HG03139 (cell line): Measurements from ENCODE around the gene ODAD3.
"Not testable (repeated sequence)": the region's sequence is repeated elsewhere in the genome, so short reads cannot be mapped to it uniquely, and the experiment has no call there.

Experiments
- ATAC-seq: cut with Tn5 transposase; IDR thresholded peaks from one replicate; pipeline ENCODE4 v1.9.1; 2021; ENCODE audit not compliant: unreplicated experiment

The ODAD3 gene

GRCh38 chr19:11435057-11435832 lies at the start of gene ODAD3, which contains the start of gene PRKCSH:
Gene ODAD3, minus strand, starts transcription at chr19:11435121. Its CDS starts 105 bp downstream, at chr19:11435016.
Gene PRKCSH, plus strand, starts transcription at chr19:11435635. Its CDS starts 483 bp downstream, at chr19:11436118.
- ATAC-seq = peak; percentile 85

GRCh38 chr19:11483366-11484111 lies 48.6 kb upstream of the ODAD3 start:
- no peak for ATAC-seq

GRCh38 chr19:11482384-11483050 lies 47.6 kb upstream of the ODAD3 start:
- peak; percentile 32 for ATAC-seq

GRCh38 chr19:11481534-11482383 lies 46.8 kb upstream of the ODAD3 start:
- ATAC-seq = peak; percentile 49

- ATAC-seq = no peak
These were observed 46.0 kb upstream of the ODAD3 start, which contains the start of gene ELAVL3 for GRCh38 chr19:11480715-11481533. Gene ELAVL3, minus strand, starts transcription at chr19:11481046. Its CDS starts 438 bp downstream, at chr19:11480608.

- ATAC-seq = no peak
These were observed 45.2 kb upstream of the ODAD3 start for GRCh38 chr19:11479898-11480714.

- ATAC-seq = no peak
These were observed 44.4 kb upstream of the ODAD3 start for GRCh38 chr19:11479090-11479897.

- ATAC-seq = no peak
These were observed 43.5 kb upstream of the ODAD3 start for GRCh38 chr19:11478167-11479089.

- no peak for ATAC-seq
These were observed 40.9 kb upstream of the ODAD3 start for GRCh38 chr19:11475861-11476260.

- ATAC-seq = not testable (repeated sequence)
These were observed 40.4 kb upstream of the ODAD3 start for GRCh38 chr19:11475343-11475742.

- no peak for ATAC-seq
These were observed 38.8 kb upstream of the ODAD3 start for GRCh38 chr19:11473725-11474124.

GRCh38 chr19:11468266-11468845 lies 33.4 kb upstream of the ODAD3 start:
- not testable (repeated sequence) for ATAC-seq

- ATAC-seq = no peak
These were observed 30.7 kb upstream of the ODAD3 start for GRCh38 chr19:11465600-11465999.

GRCh38 chr19:11464333-11465265 lies 29.7 kb upstream of the ODAD3 start:
- ATAC-seq = no peak

- no peak for ATAC-seq
These were observed 28.5 kb upstream of the ODAD3 start for GRCh38 chr19:11463391-11463790.
